Activated CD8-positive, alpha-beta T cell treated with anti-CD3 and anti-CD28 coated beads, Interleukin-2, amount 10 ng/mL, durations not matched to agents 7 days and 5 days (primary cell): ENCODE data around the gene PDGFB. TPM values are rescaled to one million over a fixed set of nuclear protein-coding genes. Genes with fewer than 3 reads are reported as not detected.

Source experiments
- ATAC-seq: fragments of 150-1000 bp; cut with Tn5 transposase; one replicate; pipeline ENCODE4 v1.10.0; 2021; ENCODE audit warnings: moderate library complexity
- CTCF ChIA-PET: fragments of 350-600 bp; sonication (Branson Sonifier 250); formaldehyde crosslinking; loops from one replicate; lab custom pipeline; 2021; ENCODE audit warnings: antibody characterized with exemption; lab: Charles Lee
- POLR2A ChIA-PET: fragments of 350-600 bp; sonication (Branson Sonifier 250); formaldehyde crosslinking; loops from one replicate; lab custom pipeline; 2021; ENCODE audit warnings: antibody characterized with exemption; lab: Charles Lee
- DNase-seq: peaks from one replicate; pipeline ENCODE4 v3.0.0-alpha.2; 2020
- H3K27ac Mint-ChIP-seq: one replicate; pipeline ENCODE4 v1.8.0; 2021; ENCODE audit warnings: mild to moderate bottlenecking, mixed read lengths
- H3K27me3 Mint-ChIP-seq: one replicate; pipeline ENCODE4 v1.8.0; 2021; ENCODE audit warnings: low read depth, mixed read lengths
- H3K36me3 Mint-ChIP-seq: one replicate; pipeline ENCODE4 v1.8.0; 2021; ENCODE audit warnings: low read depth, mixed read lengths
- H3K4me1 Mint-ChIP-seq: one replicate; pipeline ENCODE4 v1.8.0; 2021; ENCODE audit warnings: low read depth, mixed read lengths
- H3K4me3 Mint-ChIP-seq: one replicate; pipeline ENCODE4 v1.8.0; 2021; ENCODE audit warnings: mild to moderate bottlenecking, mixed read lengths
- H3K9me3 Mint-ChIP-seq: one replicate; pipeline ENCODE4 v1.8.0; 2022; ENCODE audit warnings: mixed read lengths; ENCODE audit not compliant: insufficient read depth
- total RNA-seq, 2 experiments: library from RNA; stranded (reverse); gene quantifications; one replicate each; pipeline ENCODE4 v1.2.3, GENCODE V29; 2021

The PDGFB gene
- total RNA-seq, 2 experiments from 2014 or later: 0.18 to 0.34 TPM

DNA sequence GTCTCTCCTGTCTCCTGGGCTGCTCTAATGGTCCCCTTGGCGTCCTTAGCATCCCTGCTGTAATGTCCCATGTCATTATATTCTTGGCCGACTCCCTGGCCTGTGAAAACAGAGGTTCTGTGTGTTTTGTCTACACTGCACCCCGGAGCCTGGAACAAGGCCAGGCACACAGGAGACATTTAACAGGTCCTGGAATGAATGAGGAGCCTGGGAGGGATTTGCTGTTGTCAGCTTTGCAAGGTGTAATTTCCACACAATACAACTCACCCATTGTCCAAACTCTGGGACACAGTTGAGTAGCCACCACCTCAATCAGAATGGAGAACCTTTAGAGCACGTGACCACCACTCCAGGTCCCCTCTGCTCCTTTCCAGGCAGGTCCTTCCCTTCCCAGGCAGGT lies 14.9 kb upstream of the PDGFB start:
- Mint-ChIP-seq H3K27me3 (no peaks in the 10 kb centered on the region), H3K36me3 (no peaks in the 10 kb centered on the region), H3K4me1 (peaks cover 15% of the 10 kb centered on the region), H3K4me3 (no peak overlapping the region), H3K27ac (no peak overlapping the region), H3K9me3 (no peaks in the 10 kb centered on the region)
- DNase-seq (no peak), ATAC-seq (no peak)
- CTCF ChIA-PET: no interaction called here
- POLR2A ChIA-PET: no interaction called here

DNA sequence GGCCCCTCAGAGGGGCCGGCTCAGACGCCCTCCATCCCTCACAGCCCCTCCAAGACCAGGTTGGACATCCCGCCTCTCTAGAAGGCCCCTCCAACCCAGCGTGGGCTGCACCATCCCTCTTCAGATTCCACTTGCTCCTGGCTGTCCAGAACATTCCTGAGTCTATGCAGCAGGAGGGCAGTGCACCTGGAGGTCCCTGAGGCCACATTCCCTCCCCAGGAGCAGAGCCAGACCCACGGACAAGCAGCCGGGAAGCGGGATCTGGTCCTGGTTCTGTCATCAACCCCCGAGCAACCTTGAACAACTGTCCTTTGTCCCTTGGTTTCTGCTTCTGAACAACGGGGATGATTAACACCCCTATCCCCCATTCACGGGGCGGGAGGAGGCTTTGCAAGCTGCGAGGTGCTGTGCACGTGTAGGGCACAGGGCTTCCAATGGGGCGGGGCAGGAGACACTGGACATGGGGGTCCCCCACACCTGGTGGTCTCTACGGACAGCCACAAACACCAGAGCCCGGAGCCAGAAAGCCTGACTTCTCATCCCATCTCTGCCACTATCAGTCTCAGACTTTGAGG lies 13.2 kb upstream of the PDGFB start:
- peaks cover 26% of the 10 kb centered on the region for H3K4me1 Mint-ChIP-seq
- no peak for DNase-seq
- ChIA-PET POLR2A (no interaction called here), CTCF (interaction anchor here (1.2 kb wide), 1 partner anchor 48 kb away, joined by 3 read pairs; no protein-coding TSS in a partner anchor)
- no peak overlapping the region for H3K4me3 Mint-ChIP-seq
- ATAC-seq: no peak
- H3K9me3 Mint-ChIP-seq: no peaks in the 10 kb centered on the region
- no peak overlapping the region for H3K27ac Mint-ChIP-seq
- no peaks in the 10 kb centered on the region for H3K27me3 Mint-ChIP-seq
- no peaks in the 10 kb centered on the region for H3K36me3 Mint-ChIP-seq

DNA sequence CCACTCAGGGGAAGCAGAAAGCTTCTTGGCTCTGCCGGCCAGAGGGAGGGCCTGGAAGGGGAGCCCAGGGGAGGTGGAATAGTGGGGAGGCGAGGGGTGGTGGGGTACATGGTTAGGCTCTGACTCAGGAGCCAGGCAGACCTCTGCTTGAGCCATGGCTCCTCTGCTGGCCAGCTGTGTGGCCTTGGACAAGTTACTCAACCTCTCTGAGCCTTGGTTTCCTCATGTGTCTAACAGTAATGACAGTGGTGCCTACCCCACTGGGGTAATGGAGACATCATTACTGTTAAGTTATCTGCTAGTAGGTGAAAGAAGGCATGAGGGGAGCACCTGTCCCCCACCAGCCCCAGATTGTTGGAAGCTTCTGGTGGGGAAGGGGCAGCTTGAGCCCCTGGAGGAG lies 12.2 kb upstream of the PDGFB start:
- ATAC-seq (no peak), DNase-seq (no peak)
- CTCF ChIA-PET: no interaction called here
- peaks cover 33% of the 10 kb centered on the region for H3K4me1 Mint-ChIP-seq
- no peak overlapping the region for H3K4me3 Mint-ChIP-seq
- POLR2A ChIA-PET: interaction anchor here (0.6 kb wide), 1 partner anchor 259 kb away, joined by 4 read pairs; no protein-coding TSS in a partner anchor
- no peaks in the 10 kb centered on the region for H3K36me3 Mint-ChIP-seq
- H3K9me3 Mint-ChIP-seq: no peaks in the 10 kb centered on the region
- no peak overlapping the region for H3K27ac Mint-ChIP-seq
- peaks cover under 1% of the 10 kb centered on the region for H3K27me3 Mint-ChIP-seq

DNA sequence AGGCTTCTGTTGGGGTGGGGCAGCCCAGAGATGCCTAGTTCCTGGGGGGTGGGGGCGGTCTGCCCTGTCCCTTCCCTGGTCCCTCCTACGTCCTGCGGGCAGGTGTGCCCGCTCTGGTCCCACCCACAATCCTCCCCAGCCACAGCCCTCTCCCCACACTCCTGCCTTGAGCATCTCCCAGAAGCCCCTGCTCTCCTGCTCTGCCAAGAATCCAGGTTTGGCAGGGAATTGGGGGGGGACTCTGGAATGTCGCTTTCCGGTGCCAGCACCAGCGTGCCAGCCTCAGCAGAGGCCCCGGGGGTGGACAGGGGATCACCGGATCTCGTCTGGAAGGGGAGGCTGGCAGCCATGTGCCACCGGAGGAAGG lies 11.4 kb upstream of the PDGFB start:
- Mint-ChIP-seq H3K36me3 (no peaks in the 10 kb centered on the region), H3K27ac (no peak overlapping the region), H3K4me1 (peaks cover 33% of the 10 kb centered on the region), H3K9me3 (no peaks in the 10 kb centered on the region), H3K27me3 (peaks cover 8% of the 10 kb centered on the region), H3K4me3 (no peak overlapping the region)
- ChIA-PET CTCF (interaction anchor here (1.1 kb wide), 1 partner anchor 55 kb away, joined by 3 read pairs; no protein-coding TSS in a partner anchor), POLR2A (no interaction called here)
- no peak for ATAC-seq
- no peak for DNase-seq

DNA sequence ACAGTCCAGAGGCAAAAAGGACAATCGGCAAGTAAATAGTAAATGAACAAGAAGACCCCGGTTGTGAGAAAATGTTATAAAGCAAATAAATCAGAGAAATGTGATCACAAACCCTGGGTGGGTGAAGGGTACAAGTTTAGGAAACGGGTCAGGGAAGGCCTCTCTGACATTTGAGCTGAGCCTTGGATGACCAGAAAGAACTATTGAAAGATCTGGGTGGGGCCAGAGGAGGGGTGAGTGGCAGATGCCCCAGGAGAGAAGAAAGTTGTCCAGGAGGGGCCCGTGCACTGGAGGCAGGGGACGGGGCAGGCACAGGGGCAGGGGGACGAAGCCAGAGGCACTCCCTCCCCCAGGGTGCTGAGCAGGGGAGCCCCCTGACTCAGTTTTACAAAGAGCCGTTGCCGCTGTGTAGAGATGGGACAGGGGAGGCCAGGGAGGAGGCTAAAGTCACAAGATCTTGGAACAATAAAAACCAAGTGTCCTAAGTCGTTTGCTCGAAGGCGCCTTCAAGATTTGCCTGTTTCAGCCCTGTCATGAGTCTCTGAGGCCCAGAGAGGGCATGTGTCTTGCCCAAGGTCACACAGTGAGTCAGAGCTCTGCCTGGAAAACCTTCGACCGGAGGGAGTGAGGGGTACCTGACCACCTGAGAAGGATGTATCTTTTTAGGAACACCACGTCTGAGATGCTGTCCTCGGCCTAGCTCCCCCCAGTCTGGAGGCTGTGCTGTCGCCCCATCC lies 10.8 kb upstream of the PDGFB start:
- peak overlapping the region; percentile 70 for H3K27ac Mint-ChIP-seq
- H3K4me3 Mint-ChIP-seq: no peak overlapping the region
- no peak for DNase-seq
- no peaks in the 10 kb centered on the region for H3K9me3 Mint-ChIP-seq
- CTCF ChIA-PET: interaction anchor here (1.1 kb wide), 1 partner anchor 56 kb away, joined by 3 read pairs; no protein-coding TSS in a partner anchor
- POLR2A ChIA-PET: interaction anchor here (0.6 to 1.4 kb wide), 2 partner anchors 63 to 64 kb away, joined by 3 to 4 read pairs; no protein-coding TSS in a partner anchor
- peaks cover 33% of the 10 kb centered on the region for H3K4me1 Mint-ChIP-seq
- H3K27me3 Mint-ChIP-seq: peaks cover 12% of the 10 kb centered on the region
- H3K36me3 Mint-ChIP-seq: no peaks in the 10 kb centered on the region
- ATAC-seq: no peak

DNA sequence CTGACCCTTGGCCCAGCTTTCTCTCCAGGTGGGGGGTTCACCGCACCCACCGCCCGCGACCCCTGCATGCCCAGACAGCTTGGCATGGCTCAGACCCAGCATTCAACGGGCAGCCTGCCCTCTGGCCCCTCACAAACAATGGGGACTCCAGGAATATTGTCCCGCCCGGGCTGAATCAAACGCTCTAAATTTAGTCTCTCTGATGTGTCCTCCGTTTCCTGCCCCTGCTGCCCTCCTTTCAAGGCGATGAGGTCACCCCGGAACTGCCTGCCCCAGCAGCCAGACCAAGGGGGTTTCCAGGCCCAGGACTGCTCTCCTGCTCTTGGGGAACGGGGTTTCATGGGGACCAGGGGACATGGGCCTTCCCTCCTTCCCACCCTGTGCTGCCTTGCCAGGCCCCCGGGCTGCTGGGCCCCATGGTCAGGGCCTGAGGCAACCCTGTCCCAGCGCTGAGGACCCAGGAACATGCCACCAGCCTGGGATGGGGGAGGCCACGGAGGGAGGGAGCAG lies 10.1 kb upstream of the PDGFB start:
- ATAC-seq (peak; percentile 87), DNase-seq (peak; percentile 74)
- Mint-ChIP-seq H3K36me3 (no peaks in the 10 kb centered on the region), H3K4me1 (peaks cover 33% of the 10 kb centered on the region), H3K9me3 (no peaks in the 10 kb centered on the region), H3K27ac (peak overlapping the region; percentile 83), H3K27me3 (peaks cover 15% of the 10 kb centered on the region), H3K4me3 (peak overlapping the region; percentile 58)
- CTCF ChIA-PET: no interaction called here
- POLR2A ChIA-PET: interaction anchor here (0.6 to 1.4 kb wide), 2 partner anchors 64 to 65 kb away, joined by 3 to 4 read pairs; no protein-coding TSS in a partner anchor

DNA sequence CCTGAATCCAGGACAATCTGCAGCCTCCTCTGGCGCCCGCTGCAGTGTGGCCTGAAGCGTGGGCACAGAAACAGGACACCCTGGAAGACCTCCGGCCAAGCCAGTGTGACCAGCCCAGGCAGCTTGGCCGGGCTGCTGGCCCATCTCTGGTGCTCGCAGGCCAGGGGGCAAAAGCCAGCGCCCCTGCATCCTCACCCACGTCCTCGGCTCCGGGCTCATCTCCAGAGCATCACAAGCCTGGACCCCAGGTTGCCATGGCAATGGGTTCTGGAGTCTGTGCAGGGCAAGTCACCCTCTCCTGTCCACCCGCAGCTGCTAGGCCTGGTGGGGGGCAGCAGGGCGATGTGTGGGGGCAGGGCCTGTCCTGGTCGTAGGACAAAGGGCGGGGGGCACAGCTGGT lies 9.3 kb upstream of the PDGFB start:
- ATAC-seq: no peak
- Mint-ChIP-seq H3K36me3 (no peaks in the 10 kb centered on the region), H3K4me1 (peaks cover 33% of the 10 kb centered on the region), H3K27me3 (peaks cover 21% of the 10 kb centered on the region), H3K9me3 (no peaks in the 10 kb centered on the region), H3K27ac (no peak overlapping the region), H3K4me3 (no peak overlapping the region)
- CTCF ChIA-PET: interaction anchor here (1.5 to 1.8 kb wide), 2 partner anchors 18 to 83 kb away, joined by 5 to 9 read pairs; no protein-coding TSS in a partner anchor
- POLR2A ChIA-PET: no interaction called here
- no peak for DNase-seq

DNA sequence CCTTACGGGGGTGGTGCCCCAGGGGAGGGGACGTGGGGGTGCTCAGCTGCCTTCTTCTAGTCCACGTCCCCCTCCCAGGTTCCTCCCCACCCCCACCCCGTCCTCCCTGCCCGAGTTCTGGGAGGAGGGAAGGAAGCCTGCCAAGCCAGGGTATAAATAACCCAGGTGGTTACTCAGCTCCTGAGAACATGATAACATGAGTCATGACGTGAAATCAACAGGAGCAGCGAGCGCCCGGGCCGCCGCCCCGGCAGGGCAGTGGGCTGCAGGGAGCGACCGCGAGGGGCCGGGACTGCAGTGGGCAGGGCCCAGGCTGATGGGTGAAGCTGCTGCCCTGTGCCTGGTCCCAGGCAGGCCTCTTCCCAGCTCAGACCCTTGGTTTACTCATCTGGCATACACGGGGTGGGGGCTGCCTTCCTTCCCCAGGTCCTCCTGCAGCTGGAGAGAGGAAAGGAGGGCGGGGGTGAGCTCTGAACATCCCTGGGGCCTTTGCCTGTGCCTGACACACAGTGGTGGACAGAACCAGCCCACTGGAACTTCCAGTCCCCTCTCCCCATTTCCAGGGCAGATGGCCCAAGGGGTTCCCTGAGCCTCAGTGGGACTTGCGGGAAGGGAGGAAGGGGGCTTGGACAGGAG lies 8.8 kb upstream of the PDGFB start:
- peak; percentile 46 for DNase-seq
- peaks cover 23% of the 10 kb centered on the region for H3K27me3 Mint-ChIP-seq
- ChIA-PET CTCF (interaction anchor here (1.3 to 1.8 kb wide), 3 partner anchors 18 to 83 kb away, joined by 5 to 9 read pairs (median 5); no protein-coding TSS in a partner anchor), POLR2A (interaction anchor here (1.0 kb wide), 2 partner anchors 13 to 66 kb away, joined by 5 to 6 read pairs; partner anchors contain the start of gene RPL3)
- no peak overlapping the region for H3K4me3 Mint-ChIP-seq
- H3K4me1 Mint-ChIP-seq: peaks cover 33% of the 10 kb centered on the region
- no peaks in the 10 kb centered on the region for H3K9me3 Mint-ChIP-seq
- ATAC-seq: peak; percentile 60
- no peaks in the 10 kb centered on the region for H3K36me3 Mint-ChIP-seq
- H3K27ac Mint-ChIP-seq: no peak overlapping the region

DNA sequence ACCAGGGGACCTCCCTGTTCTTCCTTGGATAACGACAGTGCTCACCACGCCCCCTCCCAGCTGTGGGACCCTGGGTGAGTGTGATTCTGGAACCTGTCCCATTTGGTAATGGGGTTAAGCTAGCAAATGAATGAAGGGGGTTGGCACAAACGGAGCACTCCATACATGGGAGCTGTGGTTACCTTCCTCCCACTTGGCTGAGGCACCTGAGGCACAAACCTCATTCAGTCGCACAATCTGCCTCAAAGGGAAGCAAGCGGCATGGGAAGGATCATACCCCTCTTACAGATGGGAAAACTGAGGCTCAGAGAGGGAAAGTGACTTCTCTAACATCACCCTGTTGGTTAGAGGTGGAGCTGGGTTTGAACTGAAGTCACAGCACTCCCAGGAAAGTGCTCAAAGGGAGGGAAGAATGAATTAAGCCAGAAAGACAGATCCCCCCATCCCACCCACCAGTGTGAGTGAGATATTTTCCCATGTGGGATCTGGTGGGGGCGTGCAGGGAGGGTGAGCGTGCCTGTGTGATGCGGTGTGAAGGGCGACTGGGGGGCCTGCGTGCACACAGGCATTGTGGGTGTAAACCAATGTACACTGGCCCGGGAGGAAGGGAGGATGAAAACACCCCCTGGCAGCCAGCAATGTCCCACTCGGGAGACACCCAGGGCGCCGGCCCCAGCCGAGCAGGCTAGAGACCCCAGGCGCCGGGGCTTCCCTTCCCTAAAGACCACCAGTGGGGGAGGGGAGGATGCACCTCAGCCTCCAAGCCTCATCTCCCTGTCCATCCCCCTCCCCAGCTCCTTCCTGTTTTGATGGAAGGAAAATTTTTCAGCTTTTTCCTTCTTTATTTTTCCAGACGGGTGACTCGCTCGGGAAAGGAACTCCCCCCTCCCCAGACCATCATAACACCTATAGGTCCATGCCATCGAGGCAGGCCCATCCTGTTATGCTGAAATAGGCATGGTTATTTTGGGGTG lies 8.0 kb upstream of the PDGFB start:
- H3K27me3 Mint-ChIP-seq: peaks cover 23% of the 10 kb centered on the region
- ChIA-PET CTCF (interaction anchor here (0.6 to 1.8 kb wide), 4 partner anchors 17 to 82 kb away, joined by 3 to 9 read pairs (median 5); no protein-coding TSS in a partner anchor), POLR2A (interaction anchor here (1.0 kb wide), 2 partner anchors 12 to 66 kb away, joined by 5 to 6 read pairs; partner anchors contain the start of gene RPL3)
- no peak overlapping the region for H3K4me3 Mint-ChIP-seq
- H3K4me1 Mint-ChIP-seq: peaks cover 33% of the 10 kb centered on the region
- ATAC-seq (no peak), DNase-seq (no peak)
- no peak overlapping the region for H3K27ac Mint-ChIP-seq
- no peaks in the 10 kb centered on the region for H3K9me3 Mint-ChIP-seq
- no peaks in the 10 kb centered on the region for H3K36me3 Mint-ChIP-seq

DNA sequence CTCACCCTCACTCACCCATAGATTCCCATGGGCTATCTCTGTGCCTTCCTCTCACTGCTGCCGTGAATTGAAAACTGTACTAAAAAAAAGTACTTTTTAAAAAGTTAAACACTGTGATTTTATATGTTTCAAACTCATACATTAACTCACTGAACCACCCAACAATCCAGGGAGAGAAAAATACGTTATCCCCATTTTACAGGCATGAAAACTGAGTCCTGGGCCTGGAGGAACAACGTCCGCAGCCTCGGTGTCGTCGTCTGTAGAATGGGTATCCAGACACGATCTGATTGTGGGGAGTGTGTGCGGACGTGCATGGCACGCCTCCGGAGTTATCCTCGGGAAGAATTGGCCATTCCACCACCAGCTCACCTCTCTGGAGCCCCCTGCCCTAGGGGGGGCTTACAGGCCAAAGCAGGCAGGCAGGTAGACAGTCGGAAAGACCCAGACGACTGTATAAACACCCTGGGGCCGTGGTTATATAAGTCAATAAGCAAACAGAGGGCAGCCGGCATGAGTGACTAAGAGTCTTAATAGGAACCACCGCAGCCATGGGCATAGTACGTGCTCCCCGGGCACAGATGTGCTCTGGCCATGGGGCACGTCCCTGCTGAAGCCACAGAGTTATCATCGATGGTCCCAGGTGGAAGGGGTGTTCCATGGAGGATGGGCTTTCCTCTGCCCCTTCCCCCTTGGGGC lies 7.1 kb upstream of the PDGFB start:
- no peak overlapping the region for H3K4me3 Mint-ChIP-seq
- no peaks in the 10 kb centered on the region for H3K36me3 Mint-ChIP-seq
- peaks cover 33% of the 10 kb centered on the region for H3K4me1 Mint-ChIP-seq
- ChIA-PET POLR2A (no interaction called here), CTCF (interaction anchor here (1.8 kb wide), 1 partner anchor 16 kb away, joined by 5 read pairs; no protein-coding TSS in a partner anchor)
- no peak for ATAC-seq
- no peak for DNase-seq
- H3K27me3 Mint-ChIP-seq: peaks cover 24% of the 10 kb centered on the region
- no peaks in the 10 kb centered on the region for H3K9me3 Mint-ChIP-seq
- H3K27ac Mint-ChIP-seq: no peak overlapping the region
